ENCODE data around the gene CLRN2. TPM values are rescaled to one million over a fixed set of nuclear protein-coding genes. Genes with fewer than 3 reads are reported as not detected.

CLRN2 gene
- total and polyA plus RNA-seq, 2 donors: not detected

- 98% methylated on average over 7 of the region's 7 CpGs for WGBS
- H3K27me3 ChIP-seq (ENCODE audit: control insufficient read depth in 2 of 2, insufficient read depth in 1 of 2, low read length in 1 of 2): no peaks in the 10 kb centered on the region
- H3K4me3 ChIP-seq (ENCODE audit: low read length in 2 of 2): no peak overlapping the region
- H3K27ac ChIP-seq (ENCODE audit: low read depth in 1 of 2, low read length in 1 of 2): no peak overlapping the region
- DNase-seq (ENCODE audit: low read depth in 6 of 9, low spot score in 9 of 9): no peak
- no peaks in the 10 kb centered on the region for H3K9me3 ChIP-seq (ENCODE audit: control insufficient read depth in 2 of 2, insufficient read depth in 1 of 2, low read length in 1 of 2)
- no peaks in the 10 kb centered on the region for H3K4me1 ChIP-seq (ENCODE audit: control insufficient read depth in 2 of 2, insufficient read depth in 2 of 2, low read length in 2 of 2)
- peaks cover 10 to 23% of the 10 kb centered on the region in 2 donors for H3K36me3 ChIP-seq (ENCODE audit: control insufficient read depth in 2 of 2, insufficient read depth in 2 of 2, low read length in 1 of 2)
Measured at GRCh38 chr4:17497890-17498523, 17.0 kb upstream of the CLRN2 start.

GRCh38 chr4:17500574-17500973 is 14.4 kb upstream of the CLRN2 start:
- Histone ChIP-seq H3K36me3 (ENCODE audit: control insufficient read depth in 2 of 2, insufficient read depth in 2 of 2, low read length in 1 of 2) (peaks cover 3 to 23% of the 10 kb centered on the region in 2 donors), H3K27me3 (ENCODE audit: control insufficient read depth in 2 of 2, insufficient read depth in 1 of 2, low read length in 1 of 2) (no peaks in the 10 kb centered on the region), H3K4me3 (ENCODE audit: low read length in 2 of 2) (no peak overlapping the region), H3K27ac (ENCODE audit: low read depth in 1 of 2, low read length in 1 of 2) (no peak overlapping the region), H3K9me3 (ENCODE audit: control insufficient read depth in 2 of 2, insufficient read depth in 1 of 2, low read length in 1 of 2) (no peaks in the 10 kb centered on the region), H3K4me1 (ENCODE audit: control insufficient read depth in 2 of 2, insufficient read depth in 2 of 2, low read length in 2 of 2) (no peaks in the 10 kb centered on the region)
- no peak for DNase-seq (ENCODE audit: low read depth in 6 of 9, low spot score in 9 of 9)

GRCh38 chr4:17502756-17503155 is 12.2 kb upstream of the CLRN2 start:
- H3K27ac ChIP-seq (ENCODE audit: low read depth in 1 of 2, low read length in 1 of 2): no peak overlapping the region
- H3K27me3 ChIP-seq (ENCODE audit: control insufficient read depth in 2 of 2, insufficient read depth in 1 of 2, low read length in 1 of 2): no peaks in the 10 kb centered on the region
- DNase-seq (ENCODE audit: low read depth in 6 of 9, low spot score in 9 of 9): peak in 1 of 9 donors; percentile 12
- H3K36me3 ChIP-seq (ENCODE audit: control insufficient read depth in 2 of 2, insufficient read depth in 2 of 2, low read length in 1 of 2): peaks cover 6 to 21% of the 10 kb centered on the region in 2 donors
- no peaks in the 10 kb centered on the region for H3K4me1 ChIP-seq (ENCODE audit: control insufficient read depth in 2 of 2, insufficient read depth in 2 of 2, low read length in 2 of 2)
- no peaks in the 10 kb centered on the region for H3K9me3 ChIP-seq (ENCODE audit: control insufficient read depth in 2 of 2, insufficient read depth in 1 of 2, low read length in 1 of 2)
- WGBS: 94% methylated on average over 3 of the region's 3 CpGs
- H3K4me3 ChIP-seq (ENCODE audit: low read length in 2 of 2): no peak overlapping the region

GRCh38 chr4:17504081-17504480 is 10.9 kb upstream of the CLRN2 start:
- Histone ChIP-seq H3K4me1 (ENCODE audit: control insufficient read depth in 2 of 2, insufficient read depth in 2 of 2, low read length in 2 of 2) (no peaks in the 10 kb centered on the region), H3K36me3 (ENCODE audit: control insufficient read depth in 2 of 2, insufficient read depth in 2 of 2, low read length in 1 of 2) (peaks cover 6 to 16% of the 10 kb centered on the region in 2 donors), H3K4me3 (ENCODE audit: low read length in 2 of 2) (no peak overlapping the region), H3K27ac (ENCODE audit: low read depth in 1 of 2, low read length in 1 of 2) (no peak overlapping the region), H3K27me3 (ENCODE audit: control insufficient read depth in 2 of 2, insufficient read depth in 1 of 2, low read length in 1 of 2) (no peaks in the 10 kb centered on the region), H3K9me3 (ENCODE audit: control insufficient read depth in 2 of 2, insufficient read depth in 1 of 2, low read length in 1 of 2) (no peaks in the 10 kb centered on the region)
- 99% methylated on average over 7 of the region's 7 CpGs for WGBS
- no peak for DNase-seq (ENCODE audit: low read depth in 6 of 9, low spot score in 9 of 9)

GRCh38 chr4:17510582-17510981 is 4.4 kb upstream of the CLRN2 start:
- peaks cover 4 to 17% of the 10 kb centered on the region in 2 donors for H3K4me1 ChIP-seq (ENCODE audit: control insufficient read depth in 2 of 2, insufficient read depth in 2 of 2, low read length in 2 of 2)
- peaks cover 0 to 5% of the 10 kb centered on the region in 2 donors for H3K27me3 ChIP-seq (ENCODE audit: control insufficient read depth in 2 of 2, insufficient read depth in 1 of 2, low read length in 1 of 2)
- no peak for DNase-seq (ENCODE audit: low read depth in 6 of 9, low spot score in 9 of 9)
- no peaks in the 10 kb centered on the region for H3K9me3 ChIP-seq (ENCODE audit: control insufficient read depth in 2 of 2, insufficient read depth in 1 of 2, low read length in 1 of 2)
- peaks cover 2 to 3% of the 10 kb centered on the region in 2 donors for H3K36me3 ChIP-seq (ENCODE audit: control insufficient read depth in 2 of 2, insufficient read depth in 2 of 2, low read length in 1 of 2)
- WGBS: 97% methylated on average over 3 of the region's 3 CpGs
- H3K27ac ChIP-seq (ENCODE audit: low read depth in 1 of 2, low read length in 1 of 2): no peak overlapping the region
- no peak overlapping the region for H3K4me3 ChIP-seq (ENCODE audit: low read length in 2 of 2)

- Histone ChIP-seq H3K27ac (ENCODE audit: low read depth in 1 of 2, low read length in 1 of 2) (no peak overlapping the region), H3K4me3 (ENCODE audit: low read length in 2 of 2) (peak overlapping the region; percentile 59 to 64), H3K9me3 (ENCODE audit: control insufficient read depth in 2 of 2, insufficient read depth in 1 of 2, low read length in 1 of 2) (no peaks in the 10 kb centered on the region), H3K27me3 (ENCODE audit: control insufficient read depth in 2 of 2, insufficient read depth in 1 of 2, low read length in 1 of 2) (peaks cover 0 to 8% of the 10 kb centered on the region in 2 donors), H3K4me1 (ENCODE audit: control insufficient read depth in 2 of 2, insufficient read depth in 2 of 2, low read length in 2 of 2) (peaks cover 4 to 17% of the 10 kb centered on the region in 2 donors), H3K36me3 (ENCODE audit: control insufficient read depth in 2 of 2, insufficient read depth in 2 of 2, low read length in 1 of 2) (peaks cover 2 to 3% of the 10 kb centered on the region in 2 donors)
- WGBS: 68% methylated on average over 9 of the region's 9 CpGs
- DNase-seq (ENCODE audit: low read depth in 6 of 9, low spot score in 9 of 9): peak in 1 of 9 donors; percentile 8
Measured at GRCh38 chr4:17511051-17511450, 3.9 kb upstream of the CLRN2 start.

- H3K4me1 ChIP-seq (ENCODE audit: control insufficient read depth in 2 of 2, insufficient read depth in 2 of 2, low read length in 2 of 2): peaks cover 4 to 17% of the 10 kb centered on the region in 2 donors
- H3K27ac ChIP-seq (ENCODE audit: low read depth in 1 of 2, low read length in 1 of 2): peak overlapping the region in 1 of 2 donors; percentile 32
- DNase-seq (ENCODE audit: low read depth in 6 of 9, low spot score in 9 of 9): peak in 6 of 9 donors; percentile 23 to 68 (median 37)
Measured at GRCh38 chr4:17511509-17511949, 3.4 kb upstream of the CLRN2 start.

GRCh38 chr4:17511950-17512795 is 2.8 kb upstream of the CLRN2 start, which contains the start of gene QDPR:
QDPR (minus strand) TSS chr4:17512090; CDS start chr4:17512054, 36 bp downstream.
- Histone ChIP-seq H3K4me1 (ENCODE audit: control insufficient read depth in 2 of 2, insufficient read depth in 2 of 2, low read length in 2 of 2) (peaks cover 4 to 17% of the 10 kb centered on the region in 2 donors), H3K27ac (ENCODE audit: low read depth in 1 of 2, low read length in 1 of 2) (peak within 1 kb of the TSS in 1 of 2 donors; percentile 32), H3K4me3 (ENCODE audit: low read length in 2 of 2) (peak within 1 kb of the TSS; percentile 59 to 64), H3K36me3 (ENCODE audit: control insufficient read depth in 2 of 2, insufficient read depth in 2 of 2, low read length in 1 of 2) (peaks cover 2% of the 10 kb centered on the region in 2 donors), H3K9me3 (ENCODE audit: control insufficient read depth in 2 of 2, insufficient read depth in 1 of 2, low read length in 1 of 2) (no peaks in the 10 kb centered on the region), H3K27me3 (ENCODE audit: control insufficient read depth in 2 of 2, insufficient read depth in 1 of 2, low read length in 1 of 2) (peaks cover 0 to 8% of the 10 kb centered on the region in 2 donors)
- WGBS: 2% methylated on average over 65 of the region's 65 CpGs
- peak in 7 of 9 donors; percentile 13 to 76 (median 50) for DNase-seq (ENCODE audit: low read depth in 6 of 9, low spot score in 9 of 9)

More at GRCh38 chr4:17511509-17511949, 3.4 kb upstream of the CLRN2 start:
- H3K9me3 ChIP-seq (ENCODE audit: control insufficient read depth in 2 of 2, insufficient read depth in 1 of 2, low read length in 1 of 2): no peaks in the 10 kb centered on the region
- WGBS: 6% methylated on average over 32 of the region's 32 CpGs
- peaks cover 0 to 8% of the 10 kb centered on the region in 2 donors for H3K27me3 ChIP-seq (ENCODE audit: control insufficient read depth in 2 of 2, insufficient read depth in 1 of 2, low read length in 1 of 2)
- peak overlapping the region; percentile 59 to 64 for H3K4me3 ChIP-seq (ENCODE audit: low read length in 2 of 2)
- H3K36me3 ChIP-seq (ENCODE audit: control insufficient read depth in 2 of 2, insufficient read depth in 2 of 2, low read length in 1 of 2): peaks cover 2 to 3% of the 10 kb centered on the region in 2 donors
